Measurements from ENCODE around the gene CSDE1.

- TF ChIP-seq POLR2AphosphoS5 (IDR thresholded peaks at IDR 0.05) (no peak), CTCF (IDR thresholded peaks at IDR 0.05 in 8 of 11, conservative IDR thresholded peaks at IDR 0.05 in 3 of 11) (no peak)
These were observed 64.8 kb downstream of the CSDE1 start for GRCh38 chr1:114692947-114693346.

All from spleen (tissue), 7 donors.